GM13977 (cell line): ENCODE measurements around the gene ABCC8.

Experiments
- DNase-seq: peaks from one replicate; pipeline ENCODE4 v3.0.0; 2012; ENCODE audit warnings: low spot score
- in situ Hi-C: fragments of 300-500 bp; cut with MboI; formaldehyde crosslinking; loops from one replicate; pipeline ENCODE4 v1.12.0; 2022; ENCODE audit warnings: low sequenced_read_pairs, low pct_unique_long_range_greater_than_20kb, mixed read lengths, inconsistent platforms; ENCODE audit not compliant: unreplicated experiment
- TF ChIP-seq, protein P1 (sequence below): IDR thresholded peaks from 2 replicates; pipeline ENCODE4 v1.5.1; 2012; ENCODE audit warnings: mild to moderate bottlenecking, control low read depth; ENCODE audit not compliant: insufficient read depth; ENCODE audit errors: extremely low read depth, missing control alignments

ABCC8 gene

DNA sequence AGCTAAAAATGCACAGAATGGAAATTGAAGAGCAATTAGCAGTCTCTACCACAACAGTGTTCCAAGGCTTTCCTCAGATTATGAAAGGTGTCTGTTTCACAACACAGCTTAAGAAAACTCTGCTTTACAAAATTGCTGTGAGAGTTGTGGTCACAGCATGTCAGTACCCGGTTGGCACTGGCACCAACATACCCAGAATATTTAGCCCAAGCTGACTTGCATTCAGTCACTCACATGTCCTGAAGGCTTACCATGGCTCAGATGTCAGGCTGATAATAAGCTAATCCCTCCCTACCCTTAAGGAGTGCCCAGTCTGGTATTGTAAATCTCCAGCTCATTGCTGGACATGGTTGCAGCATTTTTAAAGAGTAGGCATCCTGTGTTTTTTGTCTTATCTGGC, 110.2 kb downstream of the ABCC8 start:
- TF ChIP-seq, protein P1, sequence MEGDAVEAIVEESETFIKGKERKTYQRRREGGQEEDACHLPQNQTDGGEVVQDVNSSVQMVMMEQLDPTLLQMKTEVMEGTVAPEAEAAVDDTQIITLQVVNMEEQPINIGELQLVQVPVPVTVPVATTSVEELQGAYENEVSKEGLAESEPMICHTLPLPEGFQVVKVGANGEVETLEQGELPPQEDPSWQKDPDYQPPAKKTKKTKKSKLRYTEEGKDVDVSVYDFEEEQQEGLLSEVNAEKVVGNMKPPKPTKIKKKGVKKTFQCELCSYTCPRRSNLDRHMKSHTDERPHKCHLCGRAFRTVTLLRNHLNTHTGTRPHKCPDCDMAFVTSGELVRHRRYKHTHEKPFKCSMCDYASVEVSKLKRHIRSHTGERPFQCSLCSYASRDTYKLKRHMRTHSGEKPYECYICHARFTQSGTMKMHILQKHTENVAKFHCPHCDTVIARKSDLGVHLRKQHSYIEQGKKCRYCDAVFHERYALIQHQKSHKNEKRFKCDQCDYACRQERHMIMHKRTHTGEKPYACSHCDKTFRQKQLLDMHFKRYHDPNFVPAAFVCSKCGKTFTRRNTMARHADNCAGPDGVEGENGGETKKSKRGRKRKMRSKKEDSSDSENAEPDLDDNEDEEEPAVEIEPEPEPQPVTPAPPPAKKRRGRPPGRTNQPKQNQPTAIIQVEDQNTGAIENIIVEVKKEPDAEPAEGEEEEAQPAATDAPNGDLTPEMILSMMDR, result no peak
- in situ Hi-C loops, result loop anchor here (10.0 kb wide), 1 partner anchor 132 kb away; no protein-coding TSS in a partner anchor
- no peak for DNase-seq

DNA sequence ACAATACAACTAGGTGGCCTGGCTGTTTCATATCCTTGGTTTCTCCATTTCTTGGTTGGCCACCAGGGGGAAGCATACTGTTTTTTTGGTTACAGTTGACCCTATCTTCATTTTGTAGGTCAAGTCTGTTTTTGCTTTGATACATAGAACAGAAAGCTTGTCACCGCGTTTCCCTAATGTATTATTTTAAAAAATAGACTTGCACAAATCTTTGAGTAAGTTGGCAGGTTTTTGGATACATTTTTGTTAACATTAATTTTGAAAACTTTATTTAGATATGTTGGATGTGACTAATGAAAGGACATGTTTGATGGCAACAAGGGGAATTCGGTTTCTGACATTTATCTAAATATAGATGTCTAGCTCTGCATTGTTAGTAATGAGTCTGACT, 122.0 kb downstream of the ABCC8 start:
- in situ Hi-C loops, result no loop called here
- DNase-seq, result peak; percentile 83
- TF ChIP-seq, protein P1, result peak; percentile 62

DNA sequence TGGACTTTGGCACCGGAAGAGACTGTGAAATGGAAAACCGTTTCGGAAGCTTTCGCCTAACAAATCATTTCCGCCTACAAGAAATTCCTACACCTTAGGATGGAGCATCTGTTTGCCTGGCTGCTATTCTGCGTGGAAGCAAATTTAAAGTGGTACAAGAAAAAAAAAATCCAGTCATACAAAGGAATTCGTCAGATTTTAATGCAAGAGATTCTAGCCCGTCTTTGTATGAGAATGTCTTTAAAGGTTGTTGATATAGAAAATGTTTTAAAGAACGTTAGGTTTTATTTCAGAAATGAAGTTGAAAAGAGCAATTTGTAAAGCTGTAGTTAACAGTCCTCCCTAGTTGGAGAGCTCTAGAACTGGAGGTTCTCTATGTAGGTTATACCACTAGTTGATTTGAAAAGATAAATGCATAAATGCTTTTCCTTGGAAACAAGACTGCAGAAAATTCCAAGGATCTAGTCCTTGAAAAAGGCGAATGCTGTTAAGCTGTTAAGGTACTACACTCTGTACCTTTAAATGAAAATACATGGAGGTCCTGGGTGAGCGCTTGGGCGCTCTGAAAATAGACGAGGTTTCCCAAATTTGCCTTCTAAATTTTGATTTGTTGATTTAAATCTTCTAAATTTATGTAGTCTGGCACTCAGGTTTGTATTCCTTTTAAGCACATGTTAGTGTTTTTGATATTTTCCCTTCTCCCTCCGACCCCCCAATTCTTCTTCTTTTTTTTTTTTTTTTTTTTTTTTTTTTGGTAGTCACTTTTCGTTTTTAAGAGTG, 122.6 kb downstream of the ABCC8 start:
- in situ Hi-C loops, result no loop called here
- TF ChIP-seq, protein P1, result peak; percentile 0
- peak; percentile 24 for DNase-seq

DNA sequence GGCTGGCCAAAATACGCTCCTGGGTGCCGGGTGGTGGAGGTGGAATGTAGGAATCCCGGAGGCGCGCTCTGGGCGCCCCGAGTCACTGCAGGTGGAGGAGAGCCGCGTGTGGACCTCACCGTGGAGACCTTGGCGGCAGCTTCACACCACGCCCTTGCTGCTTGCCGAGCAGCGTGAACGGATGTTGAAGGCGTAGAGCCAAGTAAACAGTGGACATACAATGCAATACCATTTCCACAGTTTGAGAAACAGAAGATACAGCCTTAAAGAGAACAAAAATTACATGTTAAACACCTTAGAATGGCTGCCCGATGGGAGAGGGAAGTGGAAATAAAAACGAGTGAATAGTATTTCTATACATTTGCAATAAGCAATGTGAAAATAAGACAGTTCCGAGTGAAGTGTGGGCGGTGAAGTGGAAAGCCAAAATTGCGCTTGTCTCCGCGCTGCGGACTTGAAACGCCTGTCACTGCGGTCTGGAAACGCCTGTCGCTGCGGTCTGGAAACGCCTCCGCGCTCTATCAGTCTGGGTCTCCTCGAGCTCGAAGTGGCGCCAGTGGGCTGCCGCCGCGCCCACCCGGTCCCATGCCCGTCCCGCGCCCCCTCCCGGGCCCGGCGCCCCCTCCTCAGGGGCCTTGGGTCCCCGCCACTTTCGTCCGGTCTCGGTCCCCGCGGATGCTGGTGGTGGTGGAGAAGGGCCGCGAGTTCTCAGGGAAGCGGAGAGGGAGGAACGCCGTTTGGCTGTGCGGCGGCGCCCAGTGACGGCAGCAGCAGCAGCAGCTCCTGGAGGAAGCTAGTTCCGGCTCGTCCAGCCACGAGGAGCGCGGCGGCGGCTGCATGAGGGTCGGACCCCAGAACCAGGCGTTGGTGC, 123.5 kb downstream of the ABCC8 start:
- TF ChIP-seq, protein P1, result peak; percentile 9
- peak; percentile 66 for DNase-seq
- in situ Hi-C loops, result no loop called here

DNA sequence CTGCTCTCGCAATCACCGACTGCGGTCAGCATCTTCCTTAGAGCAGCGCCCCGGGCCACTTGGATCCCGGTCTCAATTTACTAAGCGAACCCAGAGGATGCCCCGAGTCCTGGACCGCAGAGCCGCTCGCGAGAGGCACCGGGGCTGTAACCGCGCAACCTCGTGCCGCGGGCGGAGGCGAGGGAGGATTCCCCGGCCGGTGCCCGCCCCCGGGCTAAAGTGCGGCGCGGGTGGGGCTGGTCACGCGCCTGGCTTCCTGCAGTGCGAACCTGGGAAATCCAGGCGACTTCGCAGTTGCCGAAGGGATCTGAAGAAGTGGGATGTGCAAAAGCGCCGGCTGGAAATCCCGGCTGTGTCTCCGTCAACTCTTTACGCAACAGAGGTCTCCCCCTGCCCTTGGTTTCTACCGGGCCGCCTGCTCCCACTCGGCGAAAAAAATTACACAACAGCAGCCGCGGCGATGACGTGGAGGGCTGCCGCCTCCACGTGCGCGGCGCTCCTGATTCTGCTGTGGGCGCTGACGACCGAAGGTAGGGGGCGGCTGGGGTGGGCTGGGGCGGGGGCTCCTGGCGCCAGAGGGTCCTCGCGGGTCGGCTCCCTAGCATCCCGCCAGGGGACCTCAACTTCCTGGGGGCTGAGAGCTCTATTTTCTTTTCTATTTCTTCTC, 125.0 kb downstream of the ABCC8 start, which contains the start of gene NCR3LG1:
NCR3LG1 (plus strand) TSS at position 291 of the 667 bp plus-strand sequence; CDS start at position 461, 170 bp downstream.
- in situ Hi-C loops, result no loop called here
- TF ChIP-seq, protein P1, result no peak
- peak; percentile 50 for DNase-seq

DNA sequence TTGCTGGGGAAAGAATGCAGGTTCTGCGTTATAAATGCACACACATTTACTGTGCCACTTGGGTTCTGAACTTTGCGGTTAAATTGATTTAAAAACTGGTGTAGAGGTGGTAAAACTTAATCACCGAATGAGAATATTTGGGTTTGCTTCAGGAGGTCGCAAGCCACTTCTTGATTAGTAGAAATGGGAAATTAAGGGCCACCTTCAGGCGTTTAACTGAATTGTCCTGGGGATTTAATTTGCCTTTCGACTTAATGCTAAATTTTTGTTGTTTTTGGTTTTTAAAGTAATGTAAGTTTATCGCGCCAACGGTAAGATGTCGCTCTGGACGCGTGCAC, 125.5 kb downstream of the ABCC8 start:
- in situ Hi-C loops, result no loop called here
- TF ChIP-seq, protein P1, result no peak
- no peak for DNase-seq
